Spleen (tissue), 7 donors: ENCODE measurements around the gene COL23A1.

ENCODE experiments used
- CTCF ChIP-seq, 11 experiments: fragments of 200-600 bp in 7 of 11; fragments of 450-650 bp in 4 of 11; sonication (generic) in 4 of 11; IDR thresholded peaks in 8 of 11; conservative IDR thresholded peaks in 3 of 11; 1 replicate in 7 of 11; 2 replicates in 4 of 11; pipeline versions ENCODE4 v1.4.0 to v1.8.0; 2016 to 2021; ENCODE audit warnings: antibody characterized with exemption in 11 of 11, inconsistent platforms in 4 of 11, mild to moderate bottlenecking in 1 of 11
- POLR2A ChIP-seq, 3 donors: fragments of 450-650 bp; IDR thresholded peaks; one replicate each; pipeline ENCODE4 v1.5.1; 2017; ENCODE audit warnings: antibody characterized with exemption in 3 of 3, mild to moderate bottlenecking in 1 of 3
- donor health status: DM: no; HTN: no; CAD: no; lungs with moderate emphysema.
- donor health status: DM: no; HTN: no; CAD: no.
- donor health status: DM: no; HTN: no; CAD: no.

GRCh38 chr5:178375348-178375747 is 214.8 kb downstream of the COL23A1 start:
- TF ChIP-seq CTCF (IDR thresholded peaks at IDR 0.05 in 8 of 11, conservative IDR thresholded peaks at IDR 0.05 in 3 of 11) (no peak), POLR2A (IDR thresholded peaks at IDR 0.05) (no peak)
